Tibial nerve (tissue), 3 donors: Measurements from ENCODE around the gene CAPN7.

Experiments
- POLR2A ChIP-seq, 2 donors: fragments of 450-650 bp; IDR thresholded peaks; one replicate each; pipeline ENCODE4 v1.6.1; 2017; ENCODE audit warnings: antibody characterized with exemption in 2 of 2, mild to moderate bottlenecking in 2 of 2, moderate library complexity in 2 of 2
- TF ChIP-seq, protein P1 (sequence below), 5 experiments: fragments of 200-600 bp in 3 of 5; fragments of 450-650 bp in 2 of 5; sonication (generic) in 3 of 5; IDR thresholded peaks; one replicate each; pipeline ENCODE4 v1.5.1; 2016 to 2019; ENCODE audit warnings: antibody characterized with exemption in 5 of 5, mild to moderate bottlenecking in 3 of 5, moderate library complexity in 2 of 5

DNA sequence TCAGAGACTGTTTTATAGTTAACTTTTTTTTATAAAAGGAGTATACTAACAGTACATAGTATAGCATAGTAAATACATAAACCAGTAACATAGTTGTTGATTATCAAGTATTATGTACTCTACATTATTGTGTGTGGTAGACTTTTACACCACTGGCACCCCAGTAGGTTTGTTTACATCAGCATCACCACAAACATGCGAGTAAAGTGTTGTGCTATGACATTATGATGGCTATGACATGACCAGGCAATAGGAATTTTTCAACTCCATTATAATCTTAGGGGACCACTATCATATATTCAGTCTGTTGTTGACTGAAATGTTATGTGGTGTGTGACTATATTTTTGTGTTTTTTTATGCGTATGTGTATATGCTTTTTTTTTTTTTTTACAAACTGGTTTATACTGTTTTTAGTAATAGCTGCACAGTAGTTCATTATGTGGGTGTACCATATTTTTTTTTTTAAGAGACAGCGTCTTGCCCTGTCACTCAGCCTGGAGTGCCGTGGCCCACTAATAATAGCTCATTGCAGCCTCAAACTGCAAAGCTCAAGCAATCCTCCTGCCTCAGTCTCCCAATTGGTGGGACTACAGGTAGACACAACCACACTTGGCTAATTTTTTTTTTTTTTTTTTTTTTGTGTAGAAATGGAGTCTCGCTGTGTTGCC is 1.9 kb downstream of the CAPN7 start:
- TF ChIP-seq, protein P1, sequence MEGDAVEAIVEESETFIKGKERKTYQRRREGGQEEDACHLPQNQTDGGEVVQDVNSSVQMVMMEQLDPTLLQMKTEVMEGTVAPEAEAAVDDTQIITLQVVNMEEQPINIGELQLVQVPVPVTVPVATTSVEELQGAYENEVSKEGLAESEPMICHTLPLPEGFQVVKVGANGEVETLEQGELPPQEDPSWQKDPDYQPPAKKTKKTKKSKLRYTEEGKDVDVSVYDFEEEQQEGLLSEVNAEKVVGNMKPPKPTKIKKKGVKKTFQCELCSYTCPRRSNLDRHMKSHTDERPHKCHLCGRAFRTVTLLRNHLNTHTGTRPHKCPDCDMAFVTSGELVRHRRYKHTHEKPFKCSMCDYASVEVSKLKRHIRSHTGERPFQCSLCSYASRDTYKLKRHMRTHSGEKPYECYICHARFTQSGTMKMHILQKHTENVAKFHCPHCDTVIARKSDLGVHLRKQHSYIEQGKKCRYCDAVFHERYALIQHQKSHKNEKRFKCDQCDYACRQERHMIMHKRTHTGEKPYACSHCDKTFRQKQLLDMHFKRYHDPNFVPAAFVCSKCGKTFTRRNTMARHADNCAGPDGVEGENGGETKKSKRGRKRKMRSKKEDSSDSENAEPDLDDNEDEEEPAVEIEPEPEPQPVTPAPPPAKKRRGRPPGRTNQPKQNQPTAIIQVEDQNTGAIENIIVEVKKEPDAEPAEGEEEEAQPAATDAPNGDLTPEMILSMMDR (IDR thresholded peaks at IDR 0.05): no peak
- no peak for TF ChIP-seq POLR2A (IDR thresholded peaks at IDR 0.05)
